PC-9 (cell line): ENCODE measurements around the gene ATP2B3. TPM values are rescaled to one million over a fixed set of nuclear protein-coding genes. Genes with fewer than 3 reads are reported as not detected.

Source experiments
- BruUV-seq: library from RNA; stranded (reverse); fragments of 400-500 nt; replicated peaks from 2 replicates; lab custom pipeline; 2021; lab: Mats Ljungman, UMichigan
- CTCF ChIA-PET: fragments of 300-600 bp; sonication (Branson Sonifier 250); formaldehyde crosslinking; loops from one replicate; lab custom pipeline; 2022; ENCODE audit warnings: antibody characterized with exemption; lab: Charles Lee
- POLR2A ChIA-PET: fragments of 300-600 bp; sonication (Branson Sonifier 250); formaldehyde crosslinking; loops from one replicate; lab custom pipeline; 2022; ENCODE audit warnings: antibody characterized with exemption; ENCODE audit not compliant: unreplicated experiment; lab: Charles Lee
- DNase-seq, 2 experiments: peaks; one replicate each; pipeline versions ENCODE4 v3.0.0 to v3.0.0-alpha.2; 2015 to 2022; ENCODE audit warnings: mixed read lengths in 1 of 2
- H2AFZ ChIP-seq: fragments of 200-600 bp; sonication (generic); 2 replicates; pipeline ENCODE4 v1.8.1; 2017; ENCODE audit warnings: antibody characterized with exemption
- H3F3A ChIP-seq: fragments of 200-600 bp; sonication (generic); 2 replicates; pipeline ENCODE4 v1.8.1; 2017; ENCODE audit warnings: antibody characterized with exemption, mild to moderate bottlenecking, low read depth; ENCODE audit not compliant: insufficient read depth
- H3K27ac ChIP-seq: fragments of 200-600 bp; sonication (generic); 2 replicates; pipeline ENCODE4 v1.6.1; 2016; ENCODE audit warnings: mixed run types
- H3K27me3 ChIP-seq: fragments of 200-600 bp; sonication (generic); 2 replicates; pipeline ENCODE4 v1.6.1; 2016; ENCODE audit warnings: low read depth, mixed run types; ENCODE audit not compliant: insufficient read depth
- H3K36me3 ChIP-seq: fragments of 200-600 bp; sonication (generic); 2 replicates; pipeline ENCODE4 v1.6.1; 2016; ENCODE audit warnings: low read depth, mixed run types
- H3K4me1 ChIP-seq: fragments of 200-600 bp; sonication (generic); replicated peaks from 2 replicates; pipeline ENCODE4 v1.6.1; 2016; ENCODE audit warnings: mixed run types; ENCODE audit not compliant: insufficient read depth
- H3K4me2 ChIP-seq: fragments of 200-600 bp; sonication (generic); 2 replicates; pipeline ENCODE4 v1.6.1; 2017; ENCODE audit warnings: mixed run types
- H3K4me3 ChIP-seq: fragments of 200-600 bp; sonication (generic); 2 replicates; pipeline ENCODE4 v1.6.1; 2016; ENCODE audit warnings: mixed run types
- H3K79me2 ChIP-seq: fragments of 200-600 bp; sonication (generic); 2 replicates; pipeline ENCODE4 v1.6.1; 2017; ENCODE audit warnings: low read depth, mixed run types
- H3K9me2 ChIP-seq: fragments of 200-600 bp; sonication (generic); 2 replicates; pipeline ENCODE4 v1.8.1; 2017; ENCODE audit warnings: mild to moderate bottlenecking; ENCODE audit not compliant: insufficient read depth
- H3K9me3 ChIP-seq: fragments of 200-600 bp; sonication (generic); 2 replicates; pipeline ENCODE4 v1.8.1; 2016; ENCODE audit warnings: low read depth; ENCODE audit not compliant: insufficient read depth
- H4K20me1 ChIP-seq: fragments of 200-600 bp; sonication (generic); 2 replicates; pipeline ENCODE4 v1.8.1; 2017; ENCODE audit not compliant: insufficient read depth
- EZH2 ChIP-seq: fragments of 200-600 bp; sonication (generic); IDR thresholded peaks from 2 replicates; pipeline ENCODE4 v1.8.0; 2017; ENCODE audit warnings: antibody characterized with exemption, low read depth
- intact Hi-C: fragments of 100-400 bp; cut with micrococcal nuclease; formaldehyde crosslinking; loops from one replicate; pipeline ENCODE4 v1.10.0; 2022; ENCODE audit not compliant: unreplicated experiment
- total RNA-seq: library from RNA; stranded (reverse); gene quantifications from 2 replicates; pipeline ENCODE4 v1.2.3, GENCODE V29; 2021
- TF ChIP-seq, protein P1 (sequence below): fragments of 200-600 bp; sonication (generic); conservative IDR thresholded peaks from 2 replicates; pipeline ENCODE4 v1.6.1; 2017; ENCODE audit warnings: mixed run types, antibody characterized with exemption, mild to moderate bottlenecking, moderate library complexity

Gene ATP2B3
- total RNA-seq, 1 experiment from 2014 or later: not detected

GRCh38 chrX:153562546-153562945 lies 45.1 kb downstream of the ATP2B3 start:
- Histone ChIP-seq H3F3A (no peaks in the 10 kb centered on the region), H3K79me2 (no peaks in the 10 kb centered on the region), H3K27me3 (peaks cover 68% of the 10 kb centered on the region), H3K9me2 (no peaks in the 10 kb centered on the region), H2AFZ (no peak overlapping the region), H3K4me3 (no peak overlapping the region), H4K20me1 (no peaks in the 10 kb centered on the region), H3K27ac (no peak overlapping the region), H3K9me3 (no peaks in the 10 kb centered on the region), H3K4me1 (no peaks in the 10 kb centered on the region), H3K36me3 (no peaks in the 10 kb centered on the region), H3K4me2 (no peak overlapping the region)
- TF ChIP-seq, protein P1, sequence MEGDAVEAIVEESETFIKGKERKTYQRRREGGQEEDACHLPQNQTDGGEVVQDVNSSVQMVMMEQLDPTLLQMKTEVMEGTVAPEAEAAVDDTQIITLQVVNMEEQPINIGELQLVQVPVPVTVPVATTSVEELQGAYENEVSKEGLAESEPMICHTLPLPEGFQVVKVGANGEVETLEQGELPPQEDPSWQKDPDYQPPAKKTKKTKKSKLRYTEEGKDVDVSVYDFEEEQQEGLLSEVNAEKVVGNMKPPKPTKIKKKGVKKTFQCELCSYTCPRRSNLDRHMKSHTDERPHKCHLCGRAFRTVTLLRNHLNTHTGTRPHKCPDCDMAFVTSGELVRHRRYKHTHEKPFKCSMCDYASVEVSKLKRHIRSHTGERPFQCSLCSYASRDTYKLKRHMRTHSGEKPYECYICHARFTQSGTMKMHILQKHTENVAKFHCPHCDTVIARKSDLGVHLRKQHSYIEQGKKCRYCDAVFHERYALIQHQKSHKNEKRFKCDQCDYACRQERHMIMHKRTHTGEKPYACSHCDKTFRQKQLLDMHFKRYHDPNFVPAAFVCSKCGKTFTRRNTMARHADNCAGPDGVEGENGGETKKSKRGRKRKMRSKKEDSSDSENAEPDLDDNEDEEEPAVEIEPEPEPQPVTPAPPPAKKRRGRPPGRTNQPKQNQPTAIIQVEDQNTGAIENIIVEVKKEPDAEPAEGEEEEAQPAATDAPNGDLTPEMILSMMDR: no peak
- no peak for TF ChIP-seq EZH2
- DNase-seq: no peak
- BruUV-seq: no TSS peak
- ChIA-PET POLR2A (no interaction called here), CTCF (no interaction called here)
- intact Hi-C loops: no loop called here

DNA sequence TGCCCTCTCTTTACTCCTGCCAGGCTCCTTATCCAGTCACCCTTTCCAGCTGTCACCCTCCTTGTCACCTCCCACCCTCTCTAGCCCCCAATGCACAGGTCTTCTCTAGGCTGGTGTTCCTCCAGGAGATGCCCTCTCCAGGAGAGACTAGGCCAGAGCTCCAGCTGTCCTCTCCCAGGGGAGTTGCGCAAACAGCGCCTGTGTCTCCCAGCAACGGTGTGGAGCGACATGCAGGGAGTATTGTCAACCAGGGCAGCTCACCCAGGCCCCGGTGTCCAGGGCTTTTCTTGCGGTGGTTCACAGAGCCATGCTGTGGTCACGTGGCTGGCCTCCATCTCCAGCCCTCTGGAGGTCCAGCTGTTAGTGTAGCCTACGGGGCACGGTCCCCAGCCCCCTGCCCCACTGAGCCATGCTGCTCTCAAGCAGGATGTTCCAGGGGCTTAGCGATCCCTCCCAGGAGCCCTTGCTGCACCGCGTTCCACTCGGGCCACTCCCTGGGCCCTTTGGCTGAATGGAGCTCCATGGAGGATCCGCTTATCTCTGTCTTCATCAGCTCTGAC lies 46.7 kb downstream of the ATP2B3 start:
- no peaks in the 10 kb centered on the region for H3K9me2 ChIP-seq
- H2AFZ ChIP-seq: no peak overlapping the region
- H3F3A ChIP-seq: no peaks in the 10 kb centered on the region
- H3K27ac ChIP-seq: no peak overlapping the region
- no peak overlapping the region for H3K4me2 ChIP-seq
- no peaks in the 10 kb centered on the region for H3K9me3 ChIP-seq
- H4K20me1 ChIP-seq: no peaks in the 10 kb centered on the region
- H3K4me1 ChIP-seq: no peaks in the 10 kb centered on the region
- no TSS peak for BruUV-seq
- TF ChIP-seq, protein P1: no peak
- no peak for TF ChIP-seq EZH2
- H3K79me2 ChIP-seq: no peaks in the 10 kb centered on the region
- POLR2A ChIA-PET: no interaction called here
- peaks cover 65% of the 10 kb centered on the region for H3K27me3 ChIP-seq
- intact Hi-C loops: no loop called here
- H3K4me3 ChIP-seq: no peak overlapping the region
- CTCF ChIA-PET: no interaction called here
- H3K36me3 ChIP-seq: no peaks in the 10 kb centered on the region
- DNase-seq: no peak

DNA sequence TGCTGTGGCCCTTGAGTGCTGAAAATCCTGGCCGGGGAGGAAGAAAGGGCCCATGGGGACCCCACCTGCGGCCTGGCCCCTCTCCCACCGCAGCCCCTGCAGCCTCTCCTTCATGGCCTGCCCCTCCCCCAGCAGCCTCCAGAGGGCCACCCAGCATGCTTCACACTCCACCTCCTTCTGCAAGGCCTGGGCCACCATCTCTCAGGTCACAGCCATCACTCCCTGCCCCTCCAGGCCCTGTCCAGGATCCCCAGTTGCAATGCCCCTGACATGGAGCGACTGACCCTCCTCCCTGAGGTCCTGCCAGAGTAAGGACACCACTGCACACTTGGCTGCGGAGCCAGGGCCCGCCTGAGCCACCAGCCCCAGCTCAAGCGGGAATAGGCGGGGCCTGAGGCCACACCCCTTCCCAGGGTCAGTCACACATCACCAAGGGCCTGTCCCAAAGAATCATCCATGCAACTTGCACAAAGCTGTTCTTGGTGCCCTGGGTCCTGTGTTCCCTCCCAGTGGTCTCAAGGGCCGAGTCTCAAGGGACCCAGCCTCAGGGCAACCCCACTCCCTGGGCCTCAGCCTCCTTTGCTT lies 48.6 kb downstream of the ATP2B3 start:
- Histone ChIP-seq H3K79me2 (no peaks in the 10 kb centered on the region), H3K9me3 (no peaks in the 10 kb centered on the region), H3K27me3 (peaks cover 73% of the 10 kb centered on the region), H3K4me3 (no peak overlapping the region), H2AFZ (no peak overlapping the region), H3K4me1 (no peaks in the 10 kb centered on the region), H3K36me3 (no peaks in the 10 kb centered on the region), H3K9me2 (no peaks in the 10 kb centered on the region), H4K20me1 (no peaks in the 10 kb centered on the region), H3F3A (no peaks in the 10 kb centered on the region), H3K27ac (no peak overlapping the region), H3K4me2 (no peak overlapping the region)
- TF ChIP-seq, protein P1: no peak
- TF ChIP-seq EZH2: no peak
- CTCF ChIA-PET: no interaction called here
- no TSS peak for BruUV-seq
- POLR2A ChIA-PET: no interaction called here
- intact Hi-C loops: no loop called here
- no peak for DNase-seq
